ENCODE data around the gene DPM2.

- TF ChIP-seq, protein P1, sequence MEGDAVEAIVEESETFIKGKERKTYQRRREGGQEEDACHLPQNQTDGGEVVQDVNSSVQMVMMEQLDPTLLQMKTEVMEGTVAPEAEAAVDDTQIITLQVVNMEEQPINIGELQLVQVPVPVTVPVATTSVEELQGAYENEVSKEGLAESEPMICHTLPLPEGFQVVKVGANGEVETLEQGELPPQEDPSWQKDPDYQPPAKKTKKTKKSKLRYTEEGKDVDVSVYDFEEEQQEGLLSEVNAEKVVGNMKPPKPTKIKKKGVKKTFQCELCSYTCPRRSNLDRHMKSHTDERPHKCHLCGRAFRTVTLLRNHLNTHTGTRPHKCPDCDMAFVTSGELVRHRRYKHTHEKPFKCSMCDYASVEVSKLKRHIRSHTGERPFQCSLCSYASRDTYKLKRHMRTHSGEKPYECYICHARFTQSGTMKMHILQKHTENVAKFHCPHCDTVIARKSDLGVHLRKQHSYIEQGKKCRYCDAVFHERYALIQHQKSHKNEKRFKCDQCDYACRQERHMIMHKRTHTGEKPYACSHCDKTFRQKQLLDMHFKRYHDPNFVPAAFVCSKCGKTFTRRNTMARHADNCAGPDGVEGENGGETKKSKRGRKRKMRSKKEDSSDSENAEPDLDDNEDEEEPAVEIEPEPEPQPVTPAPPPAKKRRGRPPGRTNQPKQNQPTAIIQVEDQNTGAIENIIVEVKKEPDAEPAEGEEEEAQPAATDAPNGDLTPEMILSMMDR (conservative IDR thresholded peaks at IDR 0.05; ENCODE audit: low read depth in 2 of 2): no peak
- TF ChIP-seq CREB1 (CRISPR knock-in tag; IDR thresholded peaks at IDR 0.05; ENCODE audit: low read depth) (no peak), EZH2 (IDR thresholded peaks at IDR 0.05; ENCODE audit: low read depth, unreplicated experiment) (no peak), POLR2AphosphoS5 (IDR thresholded peaks at IDR 0.05; ENCODE audit: low read depth) (no peak), REST (IDR thresholded peaks at IDR 0.05; ENCODE audit: unreplicated experiment) (no peak)
Measured at GRCh38 chr9:127981559-127982121, 44.0 kb upstream of the DPM2 start.
